HG03095 (cell line): Measurements from ENCODE around the gene CAMTA1.

Experiments used
- ATAC-seq: cut with Tn5 transposase; IDR thresholded peaks from one replicate; pipeline ENCODE4 v1.9.1; 2021; ENCODE audit warnings: moderate library complexity; ENCODE audit not compliant: unreplicated experiment

Gene CAMTA1

GRCh38 chr1:6996866-6997265 is 211.6 kb downstream of the CAMTA1 start:
- no peak for ATAC-seq

- no peak for ATAC-seq
Observed at GRCh38 chr1:6998267-6998666, 213.0 kb downstream of the CAMTA1 start.

- ATAC-seq, result no peak
Observed at GRCh38 chr1:6999826-7000225, 214.6 kb downstream of the CAMTA1 start.

DNA sequence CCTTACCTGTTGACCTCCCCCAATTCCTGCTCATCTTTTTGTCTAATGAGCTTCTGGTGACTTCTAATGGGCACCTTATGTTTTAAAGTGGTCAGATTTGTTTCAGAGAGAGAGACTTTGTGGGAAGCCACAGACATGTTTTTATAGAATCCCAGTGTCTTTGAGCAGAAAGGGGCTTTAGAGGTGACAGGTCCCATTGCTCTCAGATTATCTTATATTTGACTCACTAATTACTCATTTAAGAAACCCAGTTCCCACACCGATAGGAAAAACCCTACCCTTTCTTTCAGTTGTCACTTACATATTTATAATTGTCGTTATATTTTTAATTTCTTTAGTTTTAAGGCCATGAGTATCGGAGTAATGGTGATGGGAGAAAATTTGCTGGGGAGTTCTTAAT is 215.5 kb downstream of the CAMTA1 start:
- no peak for ATAC-seq

DNA sequence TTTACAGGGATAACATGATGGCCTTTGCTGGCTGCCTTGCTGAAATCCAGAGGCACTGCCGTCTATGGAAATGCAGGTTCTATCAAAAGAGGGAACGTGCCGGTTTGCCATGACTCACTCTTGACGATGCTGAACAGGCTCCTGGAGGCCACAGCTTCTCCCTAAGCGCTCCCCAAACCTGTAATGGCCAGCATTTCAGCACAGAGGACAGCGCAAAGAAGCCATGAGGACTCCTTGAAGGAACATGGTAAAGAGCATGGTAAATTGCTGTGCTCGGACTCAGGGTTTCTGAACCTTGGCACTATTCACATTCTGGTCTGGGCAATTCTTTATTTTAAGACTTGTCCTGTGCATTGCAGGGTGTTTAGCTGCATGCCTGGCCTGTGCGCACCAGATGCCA is 217.5 kb downstream of the CAMTA1 start:
- ATAC-seq, result no peak

DNA sequence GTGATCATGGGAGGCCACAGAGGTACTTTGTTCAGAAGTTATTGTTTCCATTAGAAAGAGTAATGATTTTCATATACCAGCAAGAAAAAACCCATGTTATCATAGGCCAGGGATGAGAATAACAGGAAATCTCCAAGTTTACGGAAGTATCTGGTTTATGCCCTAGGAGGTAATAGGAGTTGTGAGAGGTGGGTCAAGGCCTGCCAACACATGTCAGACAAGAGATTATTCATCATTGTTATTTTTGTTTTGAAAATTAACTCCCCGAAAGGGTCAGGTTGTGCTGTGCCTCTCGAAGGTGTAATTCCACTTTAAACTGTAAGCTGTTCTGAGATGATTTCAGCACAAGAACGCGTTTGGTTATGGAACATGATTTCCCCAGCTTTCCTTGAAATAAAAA is 218.4 kb downstream of the CAMTA1 start:
- no peak for ATAC-seq

GRCh38 chr1:7004181-7004580 is 218.9 kb downstream of the CAMTA1 start:
- ATAC-seq, result no peak

DNA sequence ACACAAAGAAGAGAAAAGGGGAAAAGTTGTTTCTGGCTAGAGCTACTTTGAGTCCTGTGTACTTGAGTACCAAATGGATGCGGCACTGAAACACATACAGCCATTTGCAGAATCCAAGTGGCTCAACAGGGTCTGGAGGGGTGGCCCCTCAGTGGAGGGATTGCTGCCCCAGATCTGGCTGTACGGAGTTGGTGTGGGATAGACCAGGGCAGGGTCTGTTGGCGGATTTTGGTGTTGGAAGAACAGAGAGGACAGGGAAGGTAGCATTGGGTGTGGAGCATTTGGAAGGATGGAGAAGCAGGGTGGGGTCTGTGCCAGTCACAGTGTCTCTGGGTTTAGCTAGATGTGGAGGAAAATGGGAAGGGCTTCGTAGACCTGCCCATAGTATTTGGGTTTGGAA is 220.5 kb downstream of the CAMTA1 start:
- no peak for ATAC-seq

- no peak for ATAC-seq
Observed at GRCh38 chr1:7006996-7007871, 222.0 kb downstream of the CAMTA1 start.

DNA sequence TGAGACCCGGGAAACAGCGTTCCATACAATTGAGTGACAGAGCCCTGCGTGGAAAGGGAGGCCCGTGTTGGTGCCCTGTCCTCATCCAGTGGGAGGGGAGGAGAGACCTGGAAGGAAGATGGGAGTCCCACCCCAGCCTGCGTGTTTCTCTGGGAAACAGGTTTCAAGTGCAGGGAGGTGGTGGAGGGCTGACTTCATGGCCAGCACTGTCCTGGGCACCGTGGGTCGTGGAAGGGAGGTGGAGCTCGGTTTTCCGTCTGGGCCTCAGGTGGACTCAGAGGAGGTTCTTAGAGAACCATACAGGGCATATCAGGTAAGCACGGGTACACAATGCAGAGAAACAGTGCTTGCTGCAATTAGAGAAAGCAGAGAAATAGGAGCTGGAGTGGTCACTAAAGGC is 222.6 kb downstream of the CAMTA1 start:
- no peak for ATAC-seq

DNA sequence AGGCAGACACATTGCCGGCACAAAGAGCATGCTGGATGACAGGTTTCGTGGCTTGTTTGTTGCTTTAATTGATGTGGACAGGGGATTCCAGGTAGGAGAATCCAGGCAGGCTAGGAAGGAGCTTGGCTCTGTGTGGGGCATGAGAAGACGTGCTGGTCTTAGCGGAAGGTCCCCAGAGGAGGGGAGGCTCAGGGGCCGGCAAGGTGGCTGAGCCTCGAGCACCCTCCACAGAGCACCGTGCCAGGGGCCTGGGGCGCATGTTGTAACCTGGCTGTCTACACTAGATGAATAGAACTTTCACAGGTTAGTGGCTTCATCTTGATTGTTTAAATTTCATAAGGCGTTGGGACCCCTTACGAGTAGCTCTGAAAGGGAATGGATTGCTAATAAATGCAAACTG is 223.1 kb downstream of the CAMTA1 start:
- ATAC-seq, result no peak

DNA sequence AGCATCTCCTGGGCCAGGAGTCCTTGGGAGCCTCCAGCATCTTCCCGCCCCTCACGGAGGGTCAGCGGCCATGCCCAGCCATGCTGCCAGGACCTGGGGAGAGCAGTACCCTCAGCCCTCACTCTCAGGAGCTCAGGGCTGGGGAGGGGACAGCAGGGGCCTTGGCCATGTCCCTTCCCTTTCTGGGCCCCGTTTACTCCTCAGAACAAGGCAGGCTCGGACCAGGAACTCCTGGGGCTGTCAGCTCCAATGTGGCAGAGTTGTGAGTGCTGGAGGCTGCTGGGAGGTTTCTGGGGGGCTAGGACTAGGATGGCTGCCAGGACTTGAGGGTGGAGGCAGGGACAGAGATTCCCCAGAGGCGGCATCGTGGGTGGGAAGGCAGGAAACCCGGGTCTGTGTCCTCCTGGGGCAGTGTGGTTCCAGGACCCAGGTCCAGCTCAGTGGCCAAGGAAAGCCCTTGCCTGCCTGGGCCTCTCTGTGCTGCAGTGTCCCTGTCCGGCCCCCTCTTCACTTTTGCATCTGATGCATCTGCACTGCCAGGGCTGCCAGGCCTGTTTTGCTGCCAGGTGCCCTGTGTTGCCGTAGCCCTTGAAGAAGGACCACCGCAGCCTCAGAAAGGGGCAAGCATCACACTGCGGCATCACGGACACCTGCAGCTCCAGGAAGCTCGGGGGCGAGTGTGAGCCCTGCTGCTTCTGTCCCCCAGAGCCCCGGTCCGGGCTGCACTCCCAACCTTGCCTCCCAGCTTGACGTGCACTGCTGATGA is 223.9 kb downstream of the CAMTA1 start:
- ATAC-seq, result no peak

DNA sequence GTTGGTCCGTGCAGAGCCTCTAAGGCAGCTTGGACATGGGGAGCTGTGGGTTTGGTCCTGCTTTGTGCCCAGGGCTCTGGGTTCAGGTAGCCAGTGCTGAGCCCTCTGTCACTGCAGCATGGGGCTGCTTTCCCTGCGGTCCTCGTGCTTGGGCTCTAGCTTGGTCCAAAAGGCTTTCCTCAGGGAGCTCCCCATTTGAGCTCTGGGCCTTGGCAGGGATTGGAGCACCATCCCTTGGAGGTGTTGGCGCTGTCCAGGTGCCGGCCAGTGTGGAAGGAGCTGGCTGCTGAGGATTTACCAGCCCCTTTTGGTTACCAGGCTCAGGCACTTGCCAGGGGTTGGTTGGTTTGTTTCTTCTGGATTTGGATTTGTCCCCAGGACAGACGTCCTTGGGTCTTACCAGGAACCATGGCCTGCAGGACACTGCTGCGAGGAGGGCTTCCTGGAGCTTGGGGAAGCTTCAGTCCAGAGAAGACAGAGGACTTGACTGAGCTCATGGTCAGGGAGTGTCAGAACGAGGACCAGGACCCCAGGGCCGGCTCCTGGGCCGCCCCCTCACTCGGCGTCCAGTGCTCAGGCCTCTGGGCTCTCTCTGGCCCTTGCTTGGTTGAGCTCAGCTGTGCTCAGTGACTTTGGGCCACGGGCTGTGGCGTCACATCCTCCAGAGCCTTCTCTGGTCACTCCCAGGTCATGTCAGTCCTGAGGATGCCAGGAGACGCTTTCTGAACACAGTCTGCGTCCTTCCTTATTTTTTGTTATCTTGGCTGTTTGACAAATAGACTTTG is 224.7 kb downstream of the CAMTA1 start:
- ATAC-seq, result no peak

DNA sequence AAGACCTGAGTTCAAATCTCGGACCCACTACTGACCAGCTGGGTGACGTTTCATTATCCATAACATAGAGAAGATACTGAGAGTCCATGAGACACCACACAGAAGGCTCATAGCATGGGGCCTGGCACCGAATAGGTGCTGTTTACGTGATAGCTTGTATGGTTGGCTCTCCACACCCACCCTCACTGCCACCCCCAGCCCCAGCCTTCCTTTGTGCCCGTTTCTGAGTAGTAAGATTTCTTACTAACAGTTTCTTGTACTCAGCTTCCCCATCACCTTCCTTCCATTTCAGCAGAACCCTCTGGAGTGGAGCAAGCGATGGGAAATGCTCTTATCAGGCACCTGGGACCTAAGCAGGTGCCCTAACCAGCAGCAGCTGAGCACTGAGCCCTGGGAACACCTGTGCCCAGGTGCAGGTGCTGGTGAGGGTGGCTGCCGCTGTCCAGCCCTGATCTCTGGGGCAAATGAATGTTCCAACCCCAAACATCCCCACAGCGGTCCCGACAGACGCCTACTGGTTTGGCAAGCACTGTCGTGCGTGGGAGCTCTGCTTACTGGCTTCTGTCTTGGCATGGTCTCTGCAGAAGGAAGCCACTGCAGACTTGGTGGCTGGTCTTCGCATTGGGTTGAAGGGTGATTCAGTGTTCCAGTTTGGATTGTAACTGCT is 225.4 kb downstream of the CAMTA1 start:
- ATAC-seq, result no peak

- ATAC-seq, result no peak
Observed at GRCh38 chr1:7011826-7012225, 226.6 kb downstream of the CAMTA1 start.

DNA sequence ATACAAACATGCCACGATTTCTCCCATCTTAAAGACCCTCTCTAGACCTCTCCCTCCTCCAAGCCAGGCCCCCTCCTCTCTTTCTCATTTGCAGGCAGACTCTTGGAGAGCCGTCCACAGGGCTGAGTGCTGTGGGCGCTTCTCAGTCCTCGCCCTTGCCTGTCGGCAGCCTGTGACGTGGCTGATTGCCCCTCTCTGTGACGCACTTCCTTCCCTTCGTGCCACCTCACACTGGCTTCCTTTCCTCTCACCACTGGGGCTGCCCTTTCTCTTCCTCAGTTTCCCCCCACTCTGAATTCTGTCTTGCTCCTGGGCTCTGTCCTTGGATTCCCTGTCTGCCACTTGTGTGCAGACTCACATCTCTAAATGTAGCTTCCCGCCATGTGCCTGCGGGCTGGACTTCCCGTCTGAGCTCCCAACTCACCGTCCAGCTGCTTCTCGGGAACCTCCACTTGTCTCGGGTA is 227.2 kb downstream of the CAMTA1 start:
- ATAC-seq, result no peak

DNA sequence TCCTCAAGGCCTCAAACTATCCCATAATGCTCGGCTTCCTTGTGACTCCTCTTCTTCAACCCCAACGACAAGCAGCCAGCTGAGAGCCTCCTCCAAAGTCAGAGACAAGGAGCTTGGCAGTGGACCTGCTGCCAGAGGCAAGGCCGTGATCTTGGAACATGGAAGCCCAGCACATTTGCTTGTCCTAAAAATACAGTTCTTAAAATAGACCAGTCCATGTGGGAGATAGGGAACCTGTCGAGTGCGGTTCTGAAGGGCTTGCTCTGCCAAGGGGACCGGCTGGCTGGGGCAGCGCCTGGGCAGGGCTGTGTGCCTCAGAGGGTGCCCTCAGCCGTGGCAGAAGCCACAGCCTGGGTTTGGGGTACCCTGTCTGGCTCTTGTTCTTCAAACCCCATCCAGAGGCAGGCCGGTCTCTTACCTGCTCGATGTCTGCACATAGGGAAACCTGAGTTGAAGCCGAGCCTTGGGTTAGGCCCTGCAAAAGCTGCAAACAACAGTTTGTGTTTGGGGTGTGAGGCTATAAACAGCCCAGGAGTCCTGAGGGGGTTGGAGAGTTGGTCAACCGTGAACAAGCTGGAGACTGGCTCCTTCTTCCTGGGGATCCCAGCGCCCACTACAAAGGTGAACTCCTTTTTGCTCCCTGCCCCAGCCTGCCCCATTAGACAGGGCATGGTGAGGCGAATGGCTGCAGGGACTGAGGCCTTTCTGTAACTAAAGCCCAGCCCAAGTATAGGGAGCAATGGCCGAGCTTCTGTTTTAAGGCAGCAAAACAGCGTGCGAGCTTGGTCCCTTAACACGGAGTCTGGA is 228.8 kb downstream of the CAMTA1 start:
- ATAC-seq, result no peak

DNA sequence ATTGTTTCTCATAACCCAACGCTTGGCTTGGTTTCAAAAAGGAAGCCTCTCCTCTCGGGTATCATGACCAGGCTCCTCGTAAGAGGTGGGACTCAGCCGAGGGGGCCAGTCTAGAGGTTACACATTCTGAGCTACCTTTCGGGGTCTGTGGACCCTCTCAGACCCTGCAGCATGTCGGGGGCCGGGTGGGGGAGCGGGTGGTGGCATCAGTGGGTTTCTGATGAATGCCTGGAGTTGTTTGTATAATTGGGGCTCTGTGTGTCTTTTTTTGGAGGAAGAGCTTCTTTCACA is 229.3 kb downstream of the CAMTA1 start:
- ATAC-seq, result no peak

- ATAC-seq, result no peak
Observed at GRCh38 chr1:7015022-7015421, 229.8 kb downstream of the CAMTA1 start.

DNA sequence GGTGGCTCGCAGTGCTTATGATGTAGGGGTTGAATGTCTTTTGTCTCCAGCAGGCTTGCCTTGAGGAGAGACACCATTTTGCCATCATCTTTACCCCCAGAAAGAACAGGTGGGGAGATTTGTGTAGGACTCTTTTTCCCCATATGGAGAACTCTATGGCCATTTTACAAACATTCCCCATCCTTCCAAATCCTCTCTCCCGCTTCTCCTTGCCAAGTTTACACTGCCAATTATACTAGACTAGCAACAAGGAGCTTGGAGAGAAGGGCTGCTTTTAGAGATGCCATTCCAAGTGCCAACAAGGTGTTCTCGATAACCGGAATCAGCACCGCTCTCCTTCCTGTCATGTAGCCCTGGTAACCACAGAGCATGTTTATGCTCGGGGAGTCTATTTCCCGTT is 233.1 kb downstream of the CAMTA1 start:
- ATAC-seq, result no peak
